ENCODE results near the gene ALDH3A1.

GRCh38 chr17:19702217-19702641, 45.9 kb downstream of the ALDH3A1 start:
- TF ChIP-seq EZH2phosphoT487 (IDR thresholded peaks at IDR 0.05; ENCODE audit: borderline replicate concordance, low read length) (no peak), EZH2 (IDR thresholded peaks at IDR 0.05; ENCODE audit: low read length, unreplicated experiment) (no peak)
- TF ChIP-seq, protein P1, sequence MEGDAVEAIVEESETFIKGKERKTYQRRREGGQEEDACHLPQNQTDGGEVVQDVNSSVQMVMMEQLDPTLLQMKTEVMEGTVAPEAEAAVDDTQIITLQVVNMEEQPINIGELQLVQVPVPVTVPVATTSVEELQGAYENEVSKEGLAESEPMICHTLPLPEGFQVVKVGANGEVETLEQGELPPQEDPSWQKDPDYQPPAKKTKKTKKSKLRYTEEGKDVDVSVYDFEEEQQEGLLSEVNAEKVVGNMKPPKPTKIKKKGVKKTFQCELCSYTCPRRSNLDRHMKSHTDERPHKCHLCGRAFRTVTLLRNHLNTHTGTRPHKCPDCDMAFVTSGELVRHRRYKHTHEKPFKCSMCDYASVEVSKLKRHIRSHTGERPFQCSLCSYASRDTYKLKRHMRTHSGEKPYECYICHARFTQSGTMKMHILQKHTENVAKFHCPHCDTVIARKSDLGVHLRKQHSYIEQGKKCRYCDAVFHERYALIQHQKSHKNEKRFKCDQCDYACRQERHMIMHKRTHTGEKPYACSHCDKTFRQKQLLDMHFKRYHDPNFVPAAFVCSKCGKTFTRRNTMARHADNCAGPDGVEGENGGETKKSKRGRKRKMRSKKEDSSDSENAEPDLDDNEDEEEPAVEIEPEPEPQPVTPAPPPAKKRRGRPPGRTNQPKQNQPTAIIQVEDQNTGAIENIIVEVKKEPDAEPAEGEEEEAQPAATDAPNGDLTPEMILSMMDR (conservative IDR thresholded peaks at IDR 0.05; ENCODE audit: low read depth, low read length), result no peak
